Measurements from ENCODE around the gene DNAJC3.
"Not testable (repeated sequence)": the region's sequence is repeated elsewhere in the genome, so short reads cannot be mapped to it uniquely, and the experiment has no call there.

DNAJC3 gene

DNA sequence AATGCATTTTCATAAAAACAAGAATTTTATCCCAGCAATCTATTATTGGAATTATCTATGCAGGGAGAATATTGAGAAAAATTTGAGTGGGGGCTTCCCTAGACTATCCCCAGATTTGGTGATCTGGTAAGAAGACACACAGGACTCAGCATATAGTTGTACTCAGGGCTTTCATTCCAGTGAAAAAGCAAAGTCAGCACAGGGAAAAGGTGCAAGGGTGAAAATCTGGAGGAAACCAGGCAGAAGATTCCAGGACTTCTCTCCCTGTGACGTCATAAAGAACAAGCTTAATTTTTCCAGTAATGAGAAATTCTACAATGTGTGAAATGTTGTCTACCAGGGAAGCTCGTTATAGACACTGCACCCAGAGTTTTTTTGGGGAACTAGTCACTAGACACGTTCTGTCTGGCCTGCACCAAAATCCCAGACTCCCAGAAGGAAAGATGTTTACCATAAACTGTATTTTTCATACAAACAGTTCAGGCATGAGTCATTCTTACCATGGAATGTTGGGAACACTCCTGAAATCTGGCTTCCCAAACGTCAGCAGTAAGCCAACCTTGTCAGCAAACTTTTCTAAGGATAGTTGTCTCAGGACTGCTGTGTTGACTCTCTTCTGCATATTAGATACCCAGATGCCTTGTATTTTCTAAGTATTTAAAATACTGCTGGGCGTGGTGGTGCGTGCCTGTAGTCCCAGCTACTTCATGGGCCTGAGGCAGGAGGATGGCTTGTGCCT lies 107.4 kb downstream of the DNAJC3 start:
- DNase-seq = no peak

DNA sequence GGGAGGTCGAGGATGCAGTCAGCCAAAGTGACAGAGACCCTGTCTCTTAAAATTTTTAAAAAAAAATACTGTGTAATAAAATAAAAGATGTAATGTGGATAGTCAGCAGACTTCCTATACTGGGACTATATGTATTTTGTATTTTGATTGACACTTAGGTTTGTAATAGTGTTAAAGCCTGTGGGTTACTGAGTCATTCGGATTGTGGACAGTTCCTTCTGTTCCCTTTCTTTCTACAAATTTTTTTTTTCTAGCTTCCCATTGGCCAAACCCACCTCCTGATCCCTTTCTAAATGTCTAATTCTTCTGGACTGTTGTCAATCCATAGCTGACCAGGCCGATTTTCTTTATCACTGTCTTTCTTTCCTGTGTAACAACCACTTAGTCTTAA lies 108.0 kb downstream of the DNAJC3 start:
- DNase-seq = no peak

DNA sequence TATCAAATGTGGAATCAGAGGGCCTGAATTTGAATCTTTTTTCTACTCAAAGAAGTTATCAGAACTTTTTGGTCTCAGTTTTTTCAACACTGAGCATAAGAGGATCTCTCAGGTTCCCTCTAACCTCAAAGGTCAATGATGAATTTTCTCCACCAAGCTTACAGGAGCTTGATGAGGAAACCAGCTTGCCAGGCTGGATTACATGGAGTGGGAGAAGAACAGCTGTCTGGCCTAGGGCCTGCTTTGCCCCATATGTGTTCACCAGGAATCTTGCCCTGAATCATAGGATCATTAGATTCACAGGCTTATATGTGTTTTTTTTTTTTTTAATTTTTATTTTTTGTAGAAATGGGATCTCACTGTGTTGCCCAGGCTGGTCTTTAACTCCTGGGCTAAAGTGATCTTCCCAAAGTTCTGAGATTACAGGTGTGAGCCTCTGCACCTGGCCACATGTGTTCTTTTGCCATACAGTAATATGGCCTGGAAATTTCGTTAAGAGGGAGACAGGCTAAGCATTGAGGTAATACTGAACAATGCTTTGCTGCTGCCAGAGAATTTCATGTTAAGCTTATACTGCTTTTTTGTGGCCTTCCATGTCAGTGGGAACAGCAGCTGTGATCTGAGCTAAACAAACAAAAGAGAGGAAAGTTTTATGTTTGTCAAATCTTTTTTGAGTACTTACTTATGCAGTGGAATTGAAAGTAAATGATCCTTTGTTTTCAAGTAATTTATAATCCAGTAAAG lies 110.6 kb downstream of the DNAJC3 start:
- no peak for DNase-seq

DNA sequence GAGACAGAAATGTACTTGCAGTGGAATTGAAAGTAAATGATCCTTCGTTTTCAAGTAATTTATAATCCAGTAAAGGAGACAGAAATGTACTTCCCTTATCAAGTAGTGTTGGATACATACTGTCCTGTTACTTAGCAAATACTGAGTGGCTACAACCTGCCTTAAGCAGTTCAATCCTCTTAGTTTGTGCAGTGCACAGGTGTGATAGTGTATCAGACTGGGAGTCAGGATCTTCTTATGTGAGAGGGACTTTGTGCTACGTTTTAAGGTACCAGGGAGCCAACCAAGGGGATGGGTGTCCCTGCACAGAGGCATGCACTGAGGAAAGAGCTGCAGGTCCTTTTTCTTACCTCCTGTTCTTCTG lies 111.1 kb downstream of the DNAJC3 start:
- DNase-seq = no peak

DNA sequence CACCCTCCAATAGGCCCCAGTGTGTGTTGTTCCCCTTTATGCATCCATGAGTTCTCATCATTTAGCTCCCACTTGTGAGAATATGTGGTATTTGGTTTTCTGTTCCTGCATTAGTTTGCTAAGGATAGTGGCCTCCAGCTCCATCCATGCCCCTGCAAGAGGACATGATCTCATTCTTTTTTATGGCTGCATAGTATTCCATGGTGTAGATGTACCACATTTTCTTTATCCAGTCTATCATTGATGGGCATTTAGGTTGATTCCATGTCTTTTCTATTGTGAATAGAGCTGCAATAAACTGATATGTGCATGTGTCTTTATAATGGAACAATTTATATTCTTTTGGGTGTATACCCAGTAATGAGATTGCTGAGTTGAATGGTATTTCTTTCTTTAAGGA lies 112.4 kb downstream of the DNAJC3 start:
- DNase-seq = not testable (repeated sequence)

DNA sequence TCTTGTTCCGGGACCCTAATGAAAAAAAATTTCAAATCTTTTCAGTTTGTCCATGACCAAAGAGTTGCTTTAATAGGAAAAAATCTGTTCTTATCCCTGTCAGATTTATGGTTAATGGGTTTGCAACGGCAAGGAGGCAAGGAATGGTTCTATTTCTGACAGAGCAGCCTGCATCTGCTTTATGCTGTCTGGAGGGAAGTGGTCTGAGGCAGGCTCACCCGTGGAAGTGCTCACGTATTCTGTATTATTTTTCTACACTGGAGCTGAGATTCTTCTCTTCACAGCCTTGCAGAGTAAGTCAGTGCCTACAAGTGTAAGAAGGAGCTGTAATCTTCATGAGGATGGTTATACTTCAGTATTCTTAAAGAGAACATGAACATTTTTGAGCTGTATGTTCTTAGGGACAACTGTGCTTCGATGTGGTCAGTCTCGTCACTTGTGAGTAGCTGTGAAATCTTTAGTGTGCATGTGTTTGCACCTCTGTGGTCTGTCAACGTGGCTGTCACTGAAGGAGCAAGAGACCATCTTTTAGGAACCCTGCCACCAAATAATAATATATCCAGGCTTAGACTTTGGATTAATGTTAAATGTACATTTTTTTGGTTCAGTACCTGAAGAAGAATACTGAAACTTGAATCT lies 114.3 kb downstream of the DNAJC3 start:
- DNase-seq = no peak

DNA sequence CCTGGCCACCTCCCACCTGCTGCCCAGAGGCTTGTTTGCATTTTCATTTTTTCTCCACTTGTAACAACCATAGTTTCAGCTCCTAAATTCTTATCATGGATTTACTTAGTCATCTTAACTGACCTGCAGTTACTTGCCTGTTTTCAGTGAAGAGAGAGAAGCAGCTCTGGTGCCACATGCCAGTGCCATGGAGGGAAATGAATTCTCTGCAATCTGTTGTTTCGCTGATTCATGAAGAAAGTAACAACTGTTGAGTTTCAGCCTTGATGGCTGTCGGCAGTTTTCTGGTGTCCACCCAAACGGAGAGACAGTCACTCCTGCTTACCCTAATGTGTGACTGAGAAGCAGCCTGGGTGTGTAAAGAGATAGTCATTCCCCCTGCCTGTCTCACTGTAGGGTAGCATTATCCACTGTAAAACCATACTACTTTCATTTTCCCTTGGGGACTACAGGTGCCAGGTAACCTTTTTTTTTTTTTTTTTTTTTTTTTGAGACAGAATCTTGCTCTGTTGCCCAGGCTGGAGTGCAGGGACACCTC lies 116.1 kb downstream of the DNAJC3 start:
- DNase-seq = no peak

DNA sequence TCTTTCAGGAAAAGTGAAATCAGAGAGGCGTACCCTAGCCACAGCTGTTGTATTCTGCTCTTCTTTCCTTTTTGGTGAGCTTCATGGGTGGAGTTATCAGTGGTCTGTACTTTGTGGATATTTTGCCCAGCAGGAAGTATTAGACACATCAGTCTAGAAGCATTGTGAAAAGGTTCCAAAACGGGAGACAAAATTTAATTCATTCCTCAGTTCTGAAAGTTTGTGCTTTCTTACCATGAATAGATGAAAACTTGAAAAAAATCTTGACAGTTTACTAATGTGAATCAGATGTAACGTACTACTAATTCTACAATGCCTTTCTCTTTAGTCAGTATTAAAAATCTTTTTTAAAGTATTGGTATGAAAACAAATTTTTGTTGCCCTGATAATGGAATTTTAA lies 116.8 kb downstream of the DNAJC3 start:
- DNase-seq = no peak

DNA sequence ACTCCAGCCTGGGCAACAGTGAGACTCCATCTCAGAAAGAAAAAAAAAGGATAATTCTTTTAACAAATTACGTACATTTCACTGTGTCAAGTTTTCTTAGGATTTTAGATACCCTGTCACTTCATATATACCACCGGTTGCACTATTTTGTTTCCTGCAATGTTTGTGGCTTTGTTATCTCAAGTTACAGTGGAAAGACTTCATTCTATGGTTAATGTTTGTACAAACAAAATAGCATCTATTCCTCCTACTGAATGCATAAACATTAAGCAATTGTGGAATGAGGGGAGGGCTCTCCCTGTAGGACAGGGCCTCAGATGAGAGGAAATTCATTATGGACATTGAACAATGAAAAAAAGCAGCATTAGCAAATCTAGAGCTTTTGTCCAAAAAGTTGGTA lies 120.1 kb downstream of the DNAJC3 start:
- no peak for DNase-seq

DNA sequence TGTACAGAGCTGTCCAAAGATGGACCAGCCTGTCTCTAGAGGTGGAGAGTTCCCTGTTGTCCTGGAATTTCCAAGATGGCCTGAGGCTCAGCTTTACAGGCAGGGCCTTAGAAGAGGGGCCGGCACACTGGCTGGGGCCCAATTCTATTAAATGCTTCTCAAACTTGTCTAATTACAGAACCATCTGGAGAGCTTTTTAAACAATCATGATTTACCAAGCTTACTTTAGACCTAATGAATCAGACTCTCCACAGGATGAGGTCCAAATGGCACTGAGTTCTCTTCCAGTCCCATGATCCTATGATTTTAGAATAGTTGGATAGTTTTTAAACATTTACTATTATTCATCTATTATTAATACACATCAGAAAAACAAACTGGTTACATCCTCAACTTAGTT lies 123.5 kb downstream of the DNAJC3 start:
- DNase-seq = no peak

DNA sequence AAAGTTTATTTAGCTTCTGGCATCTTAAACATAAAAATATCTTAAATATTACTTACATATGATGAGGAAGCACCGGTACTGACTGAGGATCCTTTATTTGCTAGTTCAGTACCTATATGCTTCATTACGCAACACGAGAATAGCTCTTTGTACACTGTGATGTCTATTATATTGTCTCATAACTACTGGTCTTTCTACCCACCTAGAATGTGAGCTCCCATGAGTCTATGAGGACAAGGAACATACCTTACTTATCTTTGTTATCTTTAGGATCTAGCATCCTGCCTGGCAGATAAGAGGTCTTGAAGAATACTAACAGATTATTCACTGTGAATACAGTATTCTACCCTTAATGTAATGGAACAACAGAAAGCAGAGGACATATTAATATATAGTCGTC lies 124.9 kb downstream of the DNAJC3 start:
- DNase-seq = no peak

DNA sequence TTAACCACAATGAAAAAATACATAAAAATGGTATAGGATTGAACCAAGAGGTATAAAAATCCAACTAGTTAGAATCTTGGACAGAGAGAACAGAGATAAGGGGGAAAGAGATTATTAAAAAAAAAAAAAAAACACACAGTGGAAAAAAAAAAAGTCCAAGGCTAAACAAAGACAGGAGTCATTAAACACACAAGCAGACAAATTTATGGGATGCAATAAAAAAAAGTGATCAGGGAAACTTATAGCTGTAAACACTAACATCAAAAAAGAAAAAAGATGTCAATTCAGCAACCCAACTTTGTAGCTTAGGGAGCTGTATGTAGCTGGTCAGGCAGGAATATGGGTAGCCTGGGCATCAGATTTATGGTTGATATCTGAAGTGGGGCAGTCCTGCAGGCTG lies 129.0 kb downstream of the DNAJC3 start:
- no peak for DNase-seq

DNA sequence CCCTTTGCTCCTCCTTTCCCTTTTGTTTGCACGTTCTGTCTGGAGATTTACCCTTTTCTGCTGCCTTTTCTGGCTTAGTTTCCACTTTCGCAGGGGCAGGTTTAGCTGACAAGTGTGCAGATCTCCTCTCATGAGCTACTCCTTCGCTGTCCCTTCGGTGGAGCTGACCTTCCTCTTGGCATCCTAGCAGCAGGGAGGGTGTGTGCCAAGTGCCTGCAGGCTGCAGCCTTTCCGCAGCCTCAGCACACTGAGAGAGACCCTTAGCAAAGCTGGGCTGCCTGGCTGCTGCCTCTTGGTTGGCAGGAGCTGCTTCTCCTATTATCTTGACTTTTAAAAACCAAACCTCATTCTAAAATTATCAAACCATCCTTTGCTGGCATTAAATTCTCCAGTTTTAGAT lies 132.5 kb downstream of the DNAJC3 start:
- DNase-seq = no peak

DNA sequence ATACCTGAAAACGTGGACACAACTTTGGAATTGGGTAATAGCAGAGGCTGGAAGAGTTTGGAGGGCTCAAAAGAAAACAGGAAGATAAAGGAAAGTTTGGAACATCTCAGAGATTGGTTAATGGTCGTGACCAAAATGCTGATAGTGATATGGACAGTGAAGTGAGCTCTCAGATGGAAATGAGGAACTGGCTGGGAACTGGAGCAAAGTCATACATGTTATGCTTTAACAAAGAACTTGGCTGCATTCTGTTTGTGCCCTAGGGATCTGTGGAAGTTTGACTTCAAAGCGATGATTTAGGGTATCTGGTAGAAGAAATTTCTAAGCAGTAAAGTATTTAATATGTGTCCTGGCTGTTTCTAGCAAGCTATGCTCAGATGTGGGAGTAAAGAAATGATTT lies 136.2 kb downstream of the DNAJC3 start:
- DNase-seq = no peak

DNA sequence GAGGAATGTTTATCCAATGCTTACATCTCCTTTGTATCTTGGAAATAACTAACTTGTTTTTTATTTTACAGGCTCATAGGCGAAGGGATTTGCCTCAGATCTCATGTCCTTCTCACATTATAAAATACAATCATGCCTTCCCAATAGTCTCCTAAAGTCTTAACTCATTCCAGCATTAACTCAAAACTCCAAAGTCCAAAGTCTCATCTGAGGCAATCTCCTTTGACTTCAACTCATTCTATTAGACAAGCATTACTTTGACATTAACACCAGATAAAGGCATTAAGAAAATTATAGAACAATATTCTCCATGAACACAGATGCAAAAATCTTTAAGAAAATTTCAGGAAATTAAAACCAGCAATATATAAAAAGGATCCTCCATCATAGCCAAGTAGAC lies 137.6 kb downstream of the DNAJC3 start:
- no peak for DNase-seq

DNA sequence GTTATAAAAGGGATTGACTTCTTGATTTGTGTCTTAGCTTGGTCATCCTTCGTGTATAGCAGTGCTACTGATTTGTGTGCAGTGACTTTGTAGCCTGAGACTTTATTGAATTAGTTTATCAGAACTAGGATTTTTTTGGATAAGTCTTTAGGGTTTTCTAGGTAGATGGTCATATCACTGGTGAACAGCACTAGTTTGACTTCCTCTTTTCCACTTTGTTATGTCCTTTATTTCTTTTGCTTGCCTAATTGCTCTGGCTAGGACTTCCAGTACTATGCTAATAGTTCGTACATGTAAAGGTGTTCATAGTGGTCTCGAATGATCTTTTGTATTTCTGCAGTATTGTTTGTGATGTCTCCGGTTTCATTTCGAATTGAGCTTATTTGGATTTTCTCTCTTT lies 145.4 kb downstream of the DNAJC3 start:
- no peak for DNase-seq

DNA sequence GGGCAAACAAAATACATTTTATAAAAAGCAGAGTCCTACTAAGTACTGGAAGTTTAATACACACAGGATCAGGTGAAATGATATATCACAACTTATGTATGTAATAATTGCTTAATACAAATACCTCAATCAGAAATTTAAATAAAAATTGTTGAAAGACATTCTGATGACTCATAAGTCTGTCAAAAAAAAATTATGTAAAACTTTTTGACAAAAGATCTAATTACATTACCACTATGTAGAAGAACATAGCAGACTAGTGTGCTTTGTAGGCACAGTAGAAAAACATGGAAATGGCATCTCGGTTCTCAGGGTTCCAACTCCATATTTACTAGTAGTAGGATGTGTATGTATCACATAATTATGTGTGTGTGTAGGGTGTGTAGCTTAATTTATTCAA lies 156.2 kb downstream of the DNAJC3 start:
- no peak for DNase-seq

DNA sequence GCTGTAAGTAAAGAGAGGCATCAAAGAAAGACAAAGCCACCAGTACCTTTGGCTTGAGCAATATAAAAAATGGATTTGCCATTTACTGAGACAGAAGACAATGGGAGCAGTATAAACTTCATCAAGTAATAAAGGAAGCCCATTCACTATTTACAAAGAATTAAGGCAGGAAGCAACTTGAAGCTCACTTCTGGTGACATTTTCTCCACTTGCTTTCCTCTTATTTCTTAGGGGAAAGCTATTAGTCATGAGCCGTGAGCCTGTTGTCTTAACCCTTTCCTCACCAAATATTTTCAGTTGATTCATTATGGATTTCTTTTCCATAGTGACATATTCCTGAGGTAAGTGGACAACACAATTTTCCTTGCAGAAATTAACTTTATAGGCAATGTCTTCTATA lies 156.8 kb downstream of the DNAJC3 start:
- no peak for DNase-seq

DNA sequence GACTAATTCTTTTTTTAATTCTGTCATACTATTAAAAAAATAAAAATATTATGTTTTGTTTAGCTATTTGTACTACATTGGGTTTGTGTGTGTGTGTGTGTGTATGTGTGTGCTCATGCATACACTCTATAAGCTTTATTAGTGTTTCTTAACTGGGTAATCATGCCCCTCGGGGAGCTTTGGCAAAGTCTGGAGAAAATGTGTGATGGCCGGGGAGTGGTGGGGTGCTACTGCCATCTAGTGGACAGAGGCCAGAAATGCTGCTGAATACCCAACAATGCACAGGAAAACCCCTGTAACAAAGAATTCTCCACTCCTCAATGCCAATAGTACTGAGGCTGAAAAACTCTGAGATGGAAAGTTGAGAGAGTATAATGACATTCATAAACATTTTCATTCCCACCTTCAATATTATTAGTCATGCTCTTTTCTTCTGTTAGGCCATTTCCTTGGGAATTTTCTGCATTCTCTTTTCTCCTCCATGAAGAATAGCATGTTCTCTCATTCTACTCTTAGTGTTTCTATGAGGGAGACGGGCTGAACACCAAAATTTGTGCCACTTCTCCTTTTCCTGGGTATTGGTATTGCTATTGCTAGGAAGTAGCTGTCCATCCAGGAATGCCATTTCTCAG lies 157.3 kb downstream of the DNAJC3 start:
- peak; percentile 70 for DNase-seq

DNA sequence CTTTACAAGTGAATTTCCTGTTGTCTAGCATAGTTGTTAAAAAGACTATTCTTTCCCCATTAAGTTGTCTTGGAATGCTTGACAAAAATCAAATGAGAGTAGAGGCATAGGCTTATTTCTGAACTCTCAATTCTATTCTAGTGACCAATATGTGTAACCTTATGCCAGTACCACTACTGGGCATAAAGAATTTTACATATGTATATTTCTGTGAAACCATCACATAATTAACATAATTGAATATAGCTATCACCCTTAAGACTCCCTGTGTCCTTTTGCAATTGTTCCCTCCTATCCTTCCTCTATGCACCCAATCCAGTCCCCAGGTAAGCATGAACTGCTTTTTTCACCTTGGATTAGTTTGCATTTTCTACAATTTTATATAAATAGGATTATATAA lies 165.0 kb downstream of the DNAJC3 start:
- no peak for DNase-seq

DNA sequence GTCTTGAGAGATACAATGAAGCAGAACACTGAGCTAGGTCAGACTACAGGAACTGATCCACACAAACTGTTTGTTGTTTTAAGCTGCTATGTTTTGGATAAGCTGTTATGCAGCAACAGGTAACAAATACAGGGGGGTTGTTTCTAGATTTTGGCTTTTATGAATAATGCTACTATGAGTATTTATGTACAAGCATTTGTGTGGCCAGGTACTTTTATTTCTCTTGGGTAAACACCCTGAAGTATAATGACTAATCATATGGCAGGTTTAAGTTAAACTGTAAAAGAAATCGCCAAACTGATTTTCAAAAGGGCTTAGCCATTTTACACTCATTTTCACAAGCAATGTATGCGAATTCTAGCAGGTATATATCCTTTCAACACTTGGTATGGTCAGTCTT lies 166.0 kb downstream of the DNAJC3 start:
- DNase-seq = no peak

Data from NCI-H1092 treated with DMSO at 0.1 percent for 48 hours (cell line).